ENCODE data around the gene ELN. TPM values are rescaled to one million over a fixed set of nuclear protein-coding genes. Genes with fewer than 3 reads are reported as not detected.

Gene ELN
- total and polyA plus RNA-seq, 9 of the 15 experiments (the other 6 are each of a cell fraction or from before 2014, with no cell fraction given) = 0.20 TPM; not detected in 8

DNA sequence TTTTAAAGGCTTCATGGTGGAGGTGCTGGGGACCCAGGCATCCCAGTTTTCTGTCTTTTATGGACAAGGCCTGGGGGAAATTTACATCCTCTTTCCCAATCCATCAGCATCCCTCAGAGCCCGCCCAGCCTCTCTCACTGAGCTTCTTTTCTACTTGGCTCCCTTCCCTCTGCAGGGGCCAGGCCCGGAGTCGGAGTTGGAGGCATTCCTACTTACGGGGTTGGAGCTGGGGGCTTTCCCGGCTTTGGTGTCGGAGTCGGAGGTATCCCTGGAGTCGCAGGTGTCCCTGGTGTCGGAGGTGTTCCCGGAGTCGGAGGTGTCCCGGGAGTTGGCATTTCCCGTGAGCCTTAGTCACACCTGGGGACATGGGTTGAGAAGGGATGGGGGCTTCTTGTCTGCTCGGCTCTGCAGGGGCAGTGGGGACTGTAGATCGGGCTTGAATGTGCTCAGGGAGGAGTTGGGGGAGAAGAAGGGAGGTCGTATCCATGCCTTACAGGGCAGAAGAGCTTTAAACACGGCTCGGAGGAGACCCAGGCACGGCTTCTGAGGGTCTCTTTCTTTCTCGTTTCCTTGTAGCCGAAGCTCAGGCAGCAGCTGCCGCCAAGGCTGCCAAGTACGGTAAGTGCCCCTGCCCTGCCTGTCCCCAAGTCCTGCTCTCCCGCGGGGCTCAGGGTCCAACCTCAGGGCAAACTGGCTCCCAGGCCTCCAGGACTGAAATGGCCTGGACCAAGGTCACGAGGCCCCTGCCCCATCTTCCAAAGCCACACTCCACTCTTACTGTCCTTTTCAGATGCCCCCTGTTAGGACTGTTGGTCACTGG lies 28.3 kb downstream of the ELN start:
- no peaks in the 10 kb centered on the region for H3K9me3 ChIP-seq (replicated peaks; ENCODE audit: control insufficient read depth, insufficient read depth, low read depth, low read length)
- H2AFZ ChIP-seq (ENCODE audit: low read depth, low read length) = no peak overlapping the region
- no peaks in the 10 kb centered on the region for H3K79me2 ChIP-seq (ENCODE audit: control insufficient read depth, insufficient read depth, low read length)
- FAIRE-seq (no peak), ATAC-seq (no peak), DNase-seq (ENCODE audit: extremely low read depth in 1 of 4, low spot score in 3 of 4) (no peak)
- H3K27me3 ChIP-seq (ENCODE audit: control insufficient read depth in 2 of 2, insufficient read depth in 2 of 2, low read length in 2 of 2) = peaks cover 36 to 60% of the 10 kb centered on the region in 2 experiments
- ChIA-PET POLR2A (interaction anchor here (1.4 kb wide), 1 partner anchor 122 kb away, joined by 5 read pairs; no protein-coding TSS in a partner anchor), CTCF (ENCODE audit: low intra/inter-chr PET ratio) (no interaction called here)
- H3K4me3 ChIP-seq = no peak overlapping the region
- in situ Hi-C loops (cut with MboI) (no loop called here), intact Hi-C loops (cut with micrococcal nuclease) (no loop called here)
- H3K4me2 ChIP-seq (ENCODE audit: insufficient read depth, low read length) = no peak overlapping the region
- H4K20me1 ChIP-seq (replicated peaks; ENCODE audit: control insufficient read depth, insufficient read depth, low read length) = peaks cover 13% of the 10 kb centered on the region; the same call in 1 of the 2 replicates
- no TSS peak for BruUV-seq (replicated peaks)
- 6% methylated on average over 25 of the region's 26 CpGs for WGBS (ENCODE audit: insufficient coverage, low coverage, missing lambda C conversion rate)
- TF ChIP-seq EZH2 (IDR thresholded peaks at IDR 0.05; ENCODE audit: borderline replicate concordance, low read depth, low read length) (peak; percentile 71; the same call in 1 of the 2 replicates), RBM17 (IDR thresholded peaks at IDR 0.05; ENCODE audit: borderline replicate concordance, low read depth, low read length) (no peak)
- H3K9me1 ChIP-seq (ENCODE audit: control insufficient read depth, insufficient read depth, low read length) = peaks cover 3% of the 10 kb centered on the region
- H3K27ac ChIP-seq (ENCODE audit: extremely low read depth, low read depth, low read length) = no peak overlapping the region
- H3K4me1 ChIP-seq (replicated peaks in 1 of 2; ENCODE audit: control insufficient read depth in 2 of 2, insufficient read depth in 2 of 2, low read length in 2 of 2) = peaks cover 0 to 18% of the 10 kb centered on the region in 2 experiments; a peak in 2 of 5 replicates
- no peaks in the 10 kb centered on the region for H3K36me3 ChIP-seq (ENCODE audit: control insufficient read depth, insufficient read depth, low read length)
- no peak overlapping the region for H3K9ac ChIP-seq (ENCODE audit: insufficient read depth in 1 of 2, low read depth in 2 of 2, low read length in 2 of 2)

DNA sequence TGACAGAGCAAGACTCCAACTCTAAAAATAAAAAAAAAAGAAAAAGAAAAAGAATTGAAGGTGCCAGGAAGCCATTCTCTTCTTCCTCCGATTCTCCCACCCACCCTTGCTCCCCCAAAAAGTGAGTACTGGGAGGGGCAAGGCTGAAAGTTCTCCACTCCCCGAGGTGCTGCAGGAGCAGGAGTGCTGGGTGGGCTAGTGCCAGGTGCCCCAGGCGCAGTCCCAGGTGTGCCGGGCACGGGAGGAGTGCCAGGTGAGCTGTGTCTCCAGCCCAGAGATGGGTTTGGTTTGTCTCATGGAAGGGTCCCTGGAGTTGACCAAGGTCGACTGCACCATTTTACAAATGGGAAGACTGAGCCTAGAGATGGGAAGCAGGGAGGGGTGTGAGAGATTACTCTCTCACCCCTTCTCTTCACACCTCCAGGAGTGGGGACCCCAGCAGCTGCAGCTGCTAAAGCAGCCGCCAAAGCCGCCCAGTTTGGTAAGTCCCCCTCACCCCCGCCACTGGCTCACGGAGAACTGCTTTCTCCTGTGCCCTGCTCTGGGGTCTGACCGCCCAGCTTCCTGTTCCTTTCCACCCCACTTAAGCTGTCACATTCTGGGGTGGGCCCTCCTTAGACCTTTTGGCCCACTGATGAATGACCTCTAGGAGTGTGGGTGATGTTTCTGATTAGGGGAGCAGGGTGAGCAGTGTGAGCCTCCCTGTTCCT lies 29.4 kb downstream of the ELN start:
- Histone ChIP-seq H2AFZ (ENCODE audit: low read depth, low read length) (no peak overlapping the region), H4K20me1 (replicated peaks; ENCODE audit: control insufficient read depth, insufficient read depth, low read length) (peaks cover 13% of the 10 kb centered on the region; the same call in 1 of the 2 replicates), H3K4me1 (replicated peaks in 1 of 2; ENCODE audit: control insufficient read depth in 2 of 2, insufficient read depth in 2 of 2, low read length in 2 of 2) (peaks cover 0 to 18% of the 10 kb centered on the region in 2 experiments; a peak in 2 of 5 replicates), H3K27ac (ENCODE audit: extremely low read depth, low read depth, low read length) (no peak overlapping the region), H3K9me3 (replicated peaks; ENCODE audit: control insufficient read depth, insufficient read depth, low read depth, low read length) (no peaks in the 10 kb centered on the region), H3K9ac (ENCODE audit: insufficient read depth in 1 of 2, low read depth in 2 of 2, low read length in 2 of 2) (no peak overlapping the region), H3K79me2 (ENCODE audit: control insufficient read depth, insufficient read depth, low read length) (no peaks in the 10 kb centered on the region), H3K9me1 (ENCODE audit: control insufficient read depth, insufficient read depth, low read length) (no peaks in the 10 kb centered on the region), H3K36me3 (ENCODE audit: control insufficient read depth, insufficient read depth, low read length) (no peaks in the 10 kb centered on the region), H3K27me3 (ENCODE audit: control insufficient read depth in 2 of 2, insufficient read depth in 2 of 2, low read length in 2 of 2) (peaks cover 36 to 68% of the 10 kb centered on the region in 2 experiments), H3K4me3 (no peak overlapping the region), H3K4me2 (ENCODE audit: insufficient read depth, low read length) (no peak overlapping the region)
- WGBS (ENCODE audit: insufficient coverage, low coverage, missing lambda C conversion rate) = 3% methylated on average over 10 of the region's 11 CpGs
- TF ChIP-seq KDM5B (IDR thresholded peaks at IDR 0.05; ENCODE audit: insufficient replicate concordance, low read depth, low read length) (no peak), HNRNPLL (IDR thresholded peaks at IDR 0.05; ENCODE audit: low read depth, low read length, poor library complexity, severe bottlenecking) (no peak), LEF1 (IDR thresholded peaks at IDR 0.05) (no peak)
- TF ChIP-seq, protein P1, sequence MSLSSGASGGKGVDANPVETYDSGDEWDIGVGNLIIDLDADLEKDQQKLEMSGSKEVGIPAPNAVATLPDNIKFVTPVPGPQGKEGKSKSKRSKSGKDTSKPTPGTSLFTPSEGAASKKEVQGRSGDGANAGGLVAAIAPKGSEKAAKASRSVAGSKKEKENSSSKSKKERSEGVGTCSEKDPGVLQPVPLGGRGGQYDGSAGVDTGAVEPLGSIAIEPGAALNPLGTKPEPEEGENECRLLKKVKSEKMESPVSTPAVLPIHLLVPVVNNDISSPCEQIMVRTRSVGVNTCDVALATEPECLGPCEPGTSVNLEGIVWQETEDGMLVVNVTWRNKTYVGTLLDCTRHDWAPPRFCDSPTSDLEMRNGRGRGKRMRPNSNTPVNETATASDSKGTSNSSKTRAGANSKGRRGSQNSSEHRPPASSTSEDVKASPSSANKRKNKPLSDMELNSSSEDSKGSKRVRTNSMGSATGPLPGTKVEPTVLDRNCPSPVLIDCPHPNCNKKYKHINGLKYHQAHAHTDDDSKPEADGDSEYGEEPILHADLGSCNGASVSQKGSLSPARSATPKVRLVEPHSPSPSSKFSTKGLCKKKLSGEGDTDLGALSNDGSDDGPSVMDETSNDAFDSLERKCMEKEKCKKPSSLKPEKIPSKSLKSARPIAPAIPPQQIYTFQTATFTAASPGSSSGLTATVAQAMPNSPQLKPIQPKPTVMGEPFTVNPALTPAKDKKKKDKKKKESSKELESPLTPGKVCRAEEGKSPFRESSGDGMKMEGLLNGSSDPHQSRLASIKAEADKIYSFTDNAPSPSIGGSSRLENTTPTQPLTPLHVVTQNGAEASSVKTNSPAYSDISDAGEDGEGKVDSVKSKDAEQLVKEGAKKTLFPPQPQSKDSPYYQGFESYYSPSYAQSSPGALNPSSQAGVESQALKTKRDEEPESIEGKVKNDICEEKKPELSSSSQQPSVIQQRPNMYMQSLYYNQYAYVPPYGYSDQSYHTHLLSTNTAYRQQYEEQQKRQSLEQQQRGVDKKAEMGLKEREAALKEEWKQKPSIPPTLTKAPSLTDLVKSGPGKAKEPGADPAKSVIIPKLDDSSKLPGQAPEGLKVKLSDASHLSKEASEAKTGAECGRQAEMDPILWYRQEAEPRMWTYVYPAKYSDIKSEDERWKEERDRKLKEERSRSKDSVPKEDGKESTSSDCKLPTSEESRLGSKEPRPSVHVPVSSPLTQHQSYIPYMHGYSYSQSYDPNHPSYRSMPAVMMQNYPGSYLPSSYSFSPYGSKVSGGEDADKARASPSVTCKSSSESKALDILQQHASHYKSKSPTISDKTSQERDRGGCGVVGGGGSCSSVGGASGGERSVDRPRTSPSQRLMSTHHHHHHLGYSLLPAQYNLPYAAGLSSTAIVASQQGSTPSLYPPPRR (CRISPR knock-in tag; IDR thresholded peaks at IDR 0.05; ENCODE audit: borderline replicate concordance) = no peak
- no TSS peak for BruUV-seq (replicated peaks)
- FAIRE-seq = no peak
- no peak for ATAC-seq
- in situ Hi-C loops (cut with MboI) (no loop called here), intact Hi-C loops (cut with micrococcal nuclease) (no loop called here)
- CTCF ChIA-PET (ENCODE audit: low intra/inter-chr PET ratio) = no interaction called here
- DNase-seq (ENCODE audit: extremely low read depth in 1 of 4, low spot score in 3 of 4) = no peak
- POLR2A ChIA-PET = interaction anchor here (0.7 to 1.4 kb wide), 2 partner anchors 41 to 121 kb away, joined by 3 to 5 read pairs; no protein-coding TSS in a partner anchor
